ENCODE results near the gene DOCK11. TPM values are rescaled to one million over a fixed set of nuclear protein-coding genes. Genes with fewer than 3 reads are reported as not detected.

DOCK11 gene
- total RNA-seq, 1 donor from 2014 or later: 14.0 TPM

DNA sequence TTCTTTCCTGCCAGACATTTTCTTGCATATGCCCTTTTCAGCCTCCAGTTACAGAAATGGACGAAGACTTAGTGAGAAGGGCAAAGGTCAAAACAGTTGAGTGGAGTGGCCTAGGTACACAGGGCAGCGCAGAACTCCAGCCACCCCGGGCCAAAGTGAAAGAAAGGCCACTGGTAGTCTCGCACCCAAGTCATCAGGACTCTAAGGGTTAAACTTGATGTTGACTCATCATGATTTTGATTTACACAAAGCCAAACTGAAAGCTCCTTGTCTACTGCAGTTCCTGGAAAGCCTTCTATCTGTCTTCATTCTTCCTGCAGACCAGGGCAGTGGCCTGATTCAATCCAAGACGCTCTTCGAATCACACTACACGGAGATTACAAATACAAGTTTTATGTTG lies 229.2 kb downstream of the DOCK11 start:
- Mint-ChIP-seq H3K27me3 (no peaks in the 10 kb centered on the region), H3K27ac (no peak overlapping the region), H3K36me3 (no peaks in the 10 kb centered on the region), H3K9me3 (no peaks in the 10 kb centered on the region), H3K4me3 (no peak overlapping the region), H3K4me1 (ENCODE audit: unreplicated experiment) (peaks cover 16% of the 10 kb centered on the region)
- TF ChIP-seq, protein P1, sequence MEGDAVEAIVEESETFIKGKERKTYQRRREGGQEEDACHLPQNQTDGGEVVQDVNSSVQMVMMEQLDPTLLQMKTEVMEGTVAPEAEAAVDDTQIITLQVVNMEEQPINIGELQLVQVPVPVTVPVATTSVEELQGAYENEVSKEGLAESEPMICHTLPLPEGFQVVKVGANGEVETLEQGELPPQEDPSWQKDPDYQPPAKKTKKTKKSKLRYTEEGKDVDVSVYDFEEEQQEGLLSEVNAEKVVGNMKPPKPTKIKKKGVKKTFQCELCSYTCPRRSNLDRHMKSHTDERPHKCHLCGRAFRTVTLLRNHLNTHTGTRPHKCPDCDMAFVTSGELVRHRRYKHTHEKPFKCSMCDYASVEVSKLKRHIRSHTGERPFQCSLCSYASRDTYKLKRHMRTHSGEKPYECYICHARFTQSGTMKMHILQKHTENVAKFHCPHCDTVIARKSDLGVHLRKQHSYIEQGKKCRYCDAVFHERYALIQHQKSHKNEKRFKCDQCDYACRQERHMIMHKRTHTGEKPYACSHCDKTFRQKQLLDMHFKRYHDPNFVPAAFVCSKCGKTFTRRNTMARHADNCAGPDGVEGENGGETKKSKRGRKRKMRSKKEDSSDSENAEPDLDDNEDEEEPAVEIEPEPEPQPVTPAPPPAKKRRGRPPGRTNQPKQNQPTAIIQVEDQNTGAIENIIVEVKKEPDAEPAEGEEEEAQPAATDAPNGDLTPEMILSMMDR (conservative IDR thresholded peaks at IDR 0.05): no peak
- DNase-seq (ENCODE audit: extremely low spot score, unreplicated experiment): no peak

DNA sequence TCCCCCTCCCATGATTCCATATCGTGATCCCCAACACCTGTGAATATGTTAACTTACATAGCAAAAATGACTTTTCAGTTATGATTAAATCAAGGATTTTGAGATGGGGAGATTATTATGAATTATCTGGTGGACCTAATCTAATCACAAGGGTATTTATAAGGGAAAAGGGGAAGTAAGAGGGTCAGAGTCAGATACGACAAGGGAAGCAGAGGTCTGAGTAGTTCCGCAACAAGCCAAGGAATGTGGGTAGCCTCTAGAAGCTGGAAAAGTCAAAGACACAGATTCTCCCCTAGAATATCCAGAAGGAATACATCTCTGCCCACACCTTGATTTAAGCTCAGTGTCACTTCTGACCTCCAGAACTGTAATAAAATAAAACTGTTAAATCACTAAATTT lies 230.8 kb downstream of the DOCK11 start:
- Mint-ChIP-seq H3K4me1 (ENCODE audit: unreplicated experiment) (peaks cover 25% of the 10 kb centered on the region), H3K27ac (peak overlapping the region; percentile 69), H3K36me3 (no peaks in the 10 kb centered on the region), H3K4me3 (peak overlapping the region; percentile 77), H3K9me3 (no peaks in the 10 kb centered on the region), H3K27me3 (no peaks in the 10 kb centered on the region)
- TF ChIP-seq, protein P1 (conservative IDR thresholded peaks at IDR 0.05): no peak
- DNase-seq (ENCODE audit: extremely low spot score, unreplicated experiment): no peak

DNA sequence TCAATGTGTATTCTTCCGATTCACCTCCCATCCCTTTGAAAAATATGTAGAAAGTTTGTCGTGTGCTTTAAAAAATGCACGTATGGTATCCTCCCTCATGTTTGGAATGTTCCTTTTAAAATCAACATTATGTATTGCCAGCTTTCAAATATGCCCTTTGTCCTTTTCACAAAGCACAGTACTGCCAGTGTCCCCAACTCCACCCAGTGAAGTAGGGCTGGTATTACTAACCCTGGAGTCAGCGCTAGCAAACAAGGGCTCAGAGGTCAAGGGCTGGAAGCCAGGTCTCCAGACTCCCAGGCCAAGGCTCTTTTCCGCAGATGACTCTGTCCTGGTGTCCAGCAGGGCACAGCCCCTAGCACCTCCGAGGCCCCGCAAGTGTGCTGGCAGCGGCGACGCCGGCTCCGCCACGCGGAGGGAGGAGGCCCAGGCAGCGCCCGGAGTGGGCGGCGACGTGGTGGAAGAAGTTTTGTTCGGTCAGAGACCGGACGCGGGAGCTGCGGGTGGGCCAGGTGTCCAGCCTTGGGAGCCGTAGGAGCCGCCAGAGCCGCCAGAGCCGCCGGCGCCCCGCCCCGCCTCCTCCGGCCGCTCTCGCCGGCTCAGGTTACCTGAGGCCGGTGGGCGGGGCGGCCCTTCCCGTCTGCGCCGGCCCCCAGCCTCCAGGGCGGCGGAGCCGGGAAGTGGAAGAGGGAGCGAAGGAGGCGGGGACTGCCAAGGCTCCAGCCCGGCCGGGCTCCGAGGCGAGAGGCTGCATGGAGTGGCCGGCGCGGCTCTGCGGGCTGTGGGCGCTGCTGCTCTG lies 231.5 kb downstream of the DOCK11 start, which contains the start of gene IL13RA1:
Gene IL13RA1, plus strand, starts transcription at position 720 of the 799 bp plus-strand sequence. Its CDS starts 33 bp downstream, at position 753.
- Mint-ChIP-seq H3K4me1 (ENCODE audit: unreplicated experiment) (peaks cover 25% of the 10 kb centered on the region), H3K9me3 (no peaks in the 10 kb centered on the region), H3K27me3 (no peaks in the 10 kb centered on the region), H3K36me3 (no peaks in the 10 kb centered on the region), H3K27ac (peak within 1 kb of the TSS; percentile 70), H3K4me3 (peak within 1 kb of the TSS; percentile 86)
- TF ChIP-seq, protein P1 (conservative IDR thresholded peaks at IDR 0.05): no peak
- peak; percentile 81 for DNase-seq (ENCODE audit: extremely low spot score, unreplicated experiment)

DNA sequence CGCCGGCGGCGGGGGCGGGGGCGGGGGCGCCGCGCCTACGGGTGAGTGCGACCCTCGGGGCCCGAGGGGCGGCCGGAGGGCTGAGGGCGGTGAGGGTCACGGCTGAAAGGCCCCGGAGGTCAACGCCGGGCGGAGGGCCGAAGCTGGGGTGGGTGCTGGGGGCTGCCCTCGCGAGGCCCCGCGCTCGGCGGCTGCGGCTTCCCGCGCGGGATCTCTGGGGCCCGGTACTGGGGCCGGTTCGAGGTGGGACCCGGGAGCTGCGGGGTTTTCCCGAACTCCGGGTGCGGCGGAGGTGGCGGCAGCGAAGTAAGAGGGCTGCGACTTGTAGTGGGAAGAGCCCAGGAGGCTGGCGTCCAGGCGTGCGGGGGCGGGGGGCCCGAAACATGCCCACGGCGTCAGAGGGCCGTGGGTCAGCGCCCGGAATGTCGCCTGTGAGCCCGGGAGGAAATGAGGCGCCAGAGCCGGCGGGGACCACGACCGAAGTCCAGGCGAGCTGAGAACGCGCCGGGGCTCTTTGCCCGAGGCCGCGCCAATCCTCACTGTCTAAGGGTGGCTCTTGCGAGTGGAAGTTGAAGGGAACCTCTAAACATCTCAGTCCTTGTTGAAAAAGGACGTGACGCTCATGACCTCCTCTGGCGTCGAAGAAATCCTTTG lies 232.2 kb downstream of the DOCK11 start:
- peaks cover 25% of the 10 kb centered on the region for H3K4me1 Mint-ChIP-seq (ENCODE audit: unreplicated experiment)
- no peaks in the 10 kb centered on the region for H3K27me3 Mint-ChIP-seq
- no peak for DNase-seq (ENCODE audit: extremely low spot score, unreplicated experiment)
- no peaks in the 10 kb centered on the region for H3K9me3 Mint-ChIP-seq
- peak overlapping the region; percentile 70 for H3K27ac Mint-ChIP-seq
- peak overlapping the region; percentile 86 for H3K4me3 Mint-ChIP-seq
- H3K36me3 Mint-ChIP-seq: no peaks in the 10 kb centered on the region
- TF ChIP-seq, protein P1 (conservative IDR thresholded peaks at IDR 0.05): no peak

DNA sequence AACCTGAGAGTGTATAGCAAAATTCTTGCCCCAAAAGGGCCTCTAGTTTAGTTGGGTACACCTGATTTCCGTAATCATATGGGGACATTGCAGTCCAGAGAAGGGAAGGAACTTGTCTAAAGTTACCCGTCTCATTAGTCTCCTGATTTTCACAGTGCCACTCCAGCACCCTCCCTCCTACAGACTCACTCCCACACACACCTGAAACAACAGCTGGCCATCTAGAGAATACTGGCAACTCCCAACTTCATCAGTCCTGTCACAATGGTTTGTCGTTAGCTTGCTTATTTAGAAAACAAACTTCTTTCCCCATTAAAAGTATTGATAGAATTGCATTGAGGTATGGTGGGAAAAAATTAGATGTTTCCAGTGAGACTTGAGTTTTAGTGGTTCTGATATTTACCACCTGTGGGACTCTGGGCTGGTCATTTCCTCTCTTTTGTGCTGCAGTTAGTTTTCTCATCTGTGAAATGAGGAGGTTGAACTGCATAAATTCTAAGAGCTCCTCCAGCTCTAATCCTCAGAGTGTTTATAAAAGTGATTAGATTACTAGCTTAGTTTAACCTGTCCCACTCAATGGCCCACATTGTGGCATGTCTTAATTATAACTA lies 233.5 kb downstream of the DOCK11 start:
- no peak overlapping the region for H3K27ac Mint-ChIP-seq
- H3K27me3 Mint-ChIP-seq: no peaks in the 10 kb centered on the region
- H3K36me3 Mint-ChIP-seq: no peaks in the 10 kb centered on the region
- H3K9me3 Mint-ChIP-seq: no peaks in the 10 kb centered on the region
- peaks cover 25% of the 10 kb centered on the region for H3K4me1 Mint-ChIP-seq (ENCODE audit: unreplicated experiment)
- no peak for DNase-seq (ENCODE audit: extremely low spot score, unreplicated experiment)
- no peak overlapping the region for H3K4me3 Mint-ChIP-seq
- TF ChIP-seq, protein P1 (conservative IDR thresholded peaks at IDR 0.05): no peak
